ENCODE results near the gene MRPL50.

Gene MRPL50

DNA sequence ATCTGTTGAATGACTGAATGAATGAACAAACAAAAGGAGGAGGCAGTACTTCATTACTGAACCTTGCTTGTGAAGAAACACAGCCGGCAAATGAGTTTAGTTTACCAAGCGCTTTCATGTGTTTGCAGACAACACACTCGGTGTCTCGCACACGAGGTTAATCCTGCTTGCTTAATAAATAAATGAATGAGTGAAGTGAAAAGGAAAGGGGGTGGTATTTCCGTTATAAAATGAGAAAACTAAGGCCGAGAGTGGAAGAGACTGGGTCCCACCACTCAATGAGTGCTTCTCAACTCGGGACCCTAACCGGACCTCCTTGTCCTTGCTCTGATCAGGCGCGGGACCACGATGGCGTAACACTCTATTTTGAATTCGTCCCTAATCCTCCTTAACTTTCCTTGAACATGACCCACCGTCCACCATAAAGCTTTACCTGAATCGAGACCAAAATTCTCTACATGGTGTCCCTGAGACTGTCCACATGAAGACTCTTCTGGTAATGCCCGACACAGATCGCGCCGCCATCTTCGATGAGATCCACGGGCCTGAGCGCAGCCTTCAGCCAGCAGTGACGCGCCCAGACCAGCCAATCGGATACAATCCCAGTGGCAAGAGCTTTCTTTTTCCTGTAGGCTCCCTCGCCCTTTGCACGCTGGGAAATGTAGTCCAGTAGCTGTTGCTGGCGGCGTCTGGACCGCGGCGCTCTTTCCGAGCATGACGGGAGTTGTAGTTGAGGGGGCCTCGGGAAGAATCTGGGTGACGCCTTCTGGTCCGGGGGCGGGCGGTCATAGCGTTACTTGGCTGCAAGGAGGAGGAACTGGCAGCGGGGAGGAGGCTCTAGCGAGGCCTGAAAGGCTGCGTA lies at the start of gene MRPL50, which contains the start of gene ZNF189:
MRPL50 (minus strand) TSS at position 551 of the 862 bp plus-strand sequence; CDS start at position 525, 26 bp downstream.
ZNF189 (plus strand) TSS at position 784 of the 862 bp plus-strand sequence. CDS start 306 bp downstream, outside the sequence.
- DNase-seq (ENCODE audit: low spot score): peak; percentile 100

DNA sequence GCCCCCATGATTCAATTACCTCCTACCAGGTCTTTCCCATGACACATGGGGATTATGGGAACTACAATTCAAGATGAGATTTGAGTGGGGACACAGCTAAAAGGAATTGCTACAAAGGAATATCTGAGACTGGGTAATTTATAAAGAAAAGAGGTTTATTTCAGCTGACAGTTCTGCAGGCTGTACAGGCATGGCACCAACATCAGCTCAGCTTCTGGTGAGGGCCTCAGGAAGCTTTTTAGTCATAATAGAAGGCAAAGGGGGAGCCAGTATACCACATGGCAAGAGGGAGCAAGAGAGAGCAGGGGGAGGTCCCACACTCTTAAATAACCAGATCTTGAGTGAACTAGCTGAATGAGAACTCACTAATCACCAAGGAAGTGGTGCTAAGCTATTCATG lies 48.3 kb upstream of the MRPL50 start:
- DNase-seq (ENCODE audit: low spot score): no peak

DNA sequence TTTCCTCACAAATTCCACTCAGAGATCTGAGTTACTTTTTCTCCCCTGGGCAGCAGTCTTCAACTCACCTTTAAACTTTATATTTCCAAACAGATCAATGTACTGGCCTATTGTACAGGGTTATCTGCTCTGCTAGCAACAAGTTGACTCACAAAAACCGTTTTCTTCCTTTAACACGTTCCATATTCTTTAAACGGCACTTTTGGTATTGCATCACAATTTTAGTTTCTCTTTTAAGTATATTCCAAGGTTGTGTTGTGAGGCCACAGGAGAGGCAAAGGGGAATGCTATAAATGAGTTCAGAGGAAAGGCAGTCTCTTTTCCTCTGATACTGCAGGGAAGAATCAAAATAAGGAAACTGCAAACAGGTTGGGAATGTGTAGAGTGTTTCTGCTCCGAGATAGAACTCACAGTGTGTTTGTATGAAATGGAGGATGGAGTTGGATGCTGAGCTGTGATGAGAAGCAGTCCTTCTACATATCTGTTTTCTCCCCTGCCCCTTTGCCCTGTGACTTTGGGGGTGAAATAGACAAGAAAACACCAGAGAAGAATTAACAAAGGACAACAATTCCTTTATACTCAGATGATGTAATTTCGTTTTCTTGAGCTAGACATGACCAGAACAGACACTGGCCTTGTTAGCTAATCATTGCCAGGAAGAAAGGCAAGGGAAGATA lies 47.1 kb upstream of the MRPL50 start:
- DNase-seq (ENCODE audit: low spot score): peak; percentile 42

DNA sequence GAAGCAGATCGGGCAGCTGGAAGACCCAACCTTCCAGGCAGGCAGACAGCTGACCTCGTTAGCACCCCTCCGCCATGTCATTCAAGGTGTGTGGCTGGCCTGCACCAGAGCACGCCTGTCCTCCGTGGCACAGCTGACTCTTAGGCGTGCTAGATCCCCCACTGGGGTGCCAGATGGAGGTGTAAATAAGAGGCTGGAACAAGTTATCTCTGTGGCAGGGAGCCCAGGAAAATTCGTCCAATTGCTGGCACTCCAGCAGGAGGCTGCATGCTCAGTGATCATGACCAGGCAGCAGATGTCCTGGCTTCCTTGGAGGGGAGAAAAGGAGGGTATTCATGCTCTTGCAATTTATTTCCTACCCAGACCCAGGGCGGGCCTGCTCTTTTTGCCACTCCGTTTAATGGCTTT lies 45.0 kb upstream of the MRPL50 start:
- no peak for DNase-seq (ENCODE audit: low spot score)

DNA sequence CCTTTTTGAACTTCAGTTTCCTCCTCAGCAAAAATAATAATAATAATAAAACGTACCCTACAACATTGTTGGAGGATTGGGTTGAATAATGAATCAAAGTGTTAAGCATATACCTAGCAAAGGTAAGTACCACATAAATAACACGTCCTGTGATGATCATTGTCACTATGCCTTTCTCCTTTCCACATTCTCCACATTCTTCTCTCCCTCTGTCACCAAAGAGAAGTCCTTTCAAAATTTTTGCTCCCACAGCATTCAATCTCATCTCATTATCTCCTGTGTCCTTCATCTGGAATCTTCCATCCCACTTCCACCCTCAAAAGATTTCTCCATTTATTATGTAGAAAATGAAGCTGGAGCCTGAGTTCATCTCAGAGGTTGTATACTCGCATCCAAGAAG lies 44.3 kb upstream of the MRPL50 start:
- DNase-seq (ENCODE audit: low spot score): no peak

DNA sequence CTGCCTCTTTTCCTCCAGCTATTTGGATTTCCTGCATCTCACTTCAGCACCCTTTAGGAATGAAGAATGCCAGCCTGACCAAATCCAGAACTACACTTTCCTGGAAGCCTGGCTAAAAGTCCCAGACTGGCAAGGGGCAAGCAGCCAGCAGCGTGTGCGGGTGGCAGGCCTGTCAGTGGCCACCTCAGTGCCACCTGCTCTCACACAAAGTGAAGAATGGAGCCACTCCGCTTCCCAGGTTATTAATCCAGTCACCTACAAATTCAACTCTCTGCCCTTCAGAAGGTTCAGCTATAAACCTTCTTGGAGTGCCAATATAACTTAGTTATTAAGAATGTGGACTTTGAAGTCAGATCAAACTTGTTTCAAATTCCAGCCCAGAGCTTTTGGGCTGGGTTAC lies 43.9 kb upstream of the MRPL50 start:
- no peak for DNase-seq (ENCODE audit: low spot score)

DNA sequence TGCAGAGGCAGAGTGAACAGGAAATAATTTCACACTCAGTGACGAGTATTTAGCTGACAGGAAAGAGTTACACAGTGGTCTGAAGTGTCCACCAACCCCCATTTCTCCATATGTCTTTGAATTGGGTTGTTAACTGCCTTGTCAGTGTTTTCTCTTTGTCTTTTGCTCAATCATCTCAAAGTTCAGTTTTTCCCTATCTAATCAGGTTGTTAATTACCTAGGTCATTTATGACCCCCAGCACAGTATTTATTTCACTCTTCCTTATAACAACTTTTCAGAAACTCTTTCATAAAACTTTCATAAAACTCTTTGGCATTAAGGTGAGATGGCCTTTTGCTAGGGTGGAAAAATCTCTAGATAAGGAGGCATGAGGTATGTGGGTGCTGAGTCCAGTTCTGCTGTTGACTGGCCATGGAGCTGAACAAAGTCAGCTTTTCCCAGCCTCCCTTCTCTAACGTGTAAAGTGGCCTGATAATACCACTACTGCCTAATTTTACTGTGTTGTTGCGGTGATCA lies 42.4 kb upstream of the MRPL50 start:
- DNase-seq (ENCODE audit: low spot score): no peak

DNA sequence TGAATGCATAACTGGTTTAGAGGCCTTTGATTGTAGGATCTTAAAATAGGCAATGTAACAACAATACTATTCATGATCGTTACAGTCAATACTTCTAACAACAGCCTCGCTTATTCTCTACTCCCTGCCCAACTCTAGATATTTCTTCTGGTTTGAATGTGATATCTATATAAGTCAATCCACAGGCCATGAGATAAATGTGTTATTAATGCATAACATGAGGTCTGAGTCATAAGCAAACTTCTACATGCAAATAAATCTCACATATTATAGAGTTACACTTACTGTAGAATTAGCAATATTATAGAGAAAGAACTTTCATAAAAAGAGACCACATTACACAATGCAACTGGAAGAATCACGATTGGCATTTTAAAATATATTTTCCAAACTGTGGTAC lies 40.1 kb upstream of the MRPL50 start:
- DNase-seq (ENCODE audit: low spot score): no peak

DNA sequence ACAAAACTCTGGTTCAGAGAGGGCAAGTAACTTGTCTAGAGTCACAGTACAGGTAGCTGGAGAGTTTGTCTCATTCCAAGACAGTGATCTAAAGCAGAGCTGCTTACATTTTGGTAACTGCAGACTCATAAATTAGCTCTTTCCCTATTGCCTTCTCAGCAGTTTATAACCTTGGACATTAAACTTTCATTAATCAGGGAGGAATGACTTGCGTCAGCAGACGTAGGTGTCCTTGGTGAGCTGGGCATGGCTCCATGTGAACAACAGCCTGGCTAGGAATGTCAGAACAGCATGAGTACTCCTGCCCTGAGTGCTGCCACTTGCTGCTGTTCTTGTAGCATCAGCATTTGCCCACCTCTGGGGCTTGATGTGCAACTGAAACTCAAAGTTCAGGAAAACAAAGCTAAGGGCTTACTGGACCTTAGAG lies 39.4 kb upstream of the MRPL50 start:
- no peak for DNase-seq (ENCODE audit: low spot score)

DNA sequence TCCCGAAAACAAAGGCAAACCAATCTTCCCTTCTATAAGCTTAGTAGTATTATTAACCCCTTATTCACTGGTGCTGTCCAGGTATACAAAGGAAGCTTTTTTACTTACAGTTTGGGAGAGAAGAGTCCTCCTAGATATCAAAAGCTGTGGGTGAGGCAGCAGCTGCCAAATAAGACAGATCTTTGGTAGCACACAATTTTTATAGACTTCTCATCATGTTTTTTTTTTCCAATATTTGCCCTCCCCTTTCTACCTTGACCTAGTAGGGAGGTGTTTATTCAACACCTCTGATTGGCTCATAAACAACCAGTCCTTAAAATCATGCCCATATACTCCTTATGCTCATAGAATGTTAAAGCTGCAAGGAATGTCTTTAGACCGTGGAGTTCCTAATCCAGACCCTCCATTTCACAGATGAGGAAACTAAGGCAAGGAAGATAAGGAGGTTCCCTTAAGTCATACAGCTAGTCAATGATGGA lies 37.2 kb upstream of the MRPL50 start, which contains the start of gene ALDOB:
ALDOB (minus strand) TSS at position 174 of the 479 bp plus-strand sequence. CDS start 4,887 bp downstream, outside the sequence.
- no peak for DNase-seq (ENCODE audit: low spot score)

DNA sequence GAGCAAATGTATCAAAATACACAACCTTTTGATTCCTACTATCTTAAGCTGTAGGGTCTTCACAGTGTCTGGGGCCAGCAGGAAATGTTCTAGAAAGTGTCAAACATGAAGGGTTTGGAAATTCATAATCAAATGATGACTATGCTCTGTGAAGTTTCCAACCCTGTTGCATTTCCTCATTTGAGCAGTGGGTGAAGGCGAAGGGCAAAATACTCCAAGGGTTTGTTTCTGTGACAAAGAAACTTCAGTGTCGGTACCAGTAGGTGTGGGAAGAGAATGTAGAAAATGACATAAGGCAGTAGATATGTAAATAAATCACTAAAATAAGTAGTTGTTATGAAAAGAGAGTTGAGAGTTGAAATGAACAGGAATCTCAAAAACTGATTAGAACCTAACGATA lies 36.6 kb upstream of the MRPL50 start:
- no peak for DNase-seq (ENCODE audit: low spot score)

DNA sequence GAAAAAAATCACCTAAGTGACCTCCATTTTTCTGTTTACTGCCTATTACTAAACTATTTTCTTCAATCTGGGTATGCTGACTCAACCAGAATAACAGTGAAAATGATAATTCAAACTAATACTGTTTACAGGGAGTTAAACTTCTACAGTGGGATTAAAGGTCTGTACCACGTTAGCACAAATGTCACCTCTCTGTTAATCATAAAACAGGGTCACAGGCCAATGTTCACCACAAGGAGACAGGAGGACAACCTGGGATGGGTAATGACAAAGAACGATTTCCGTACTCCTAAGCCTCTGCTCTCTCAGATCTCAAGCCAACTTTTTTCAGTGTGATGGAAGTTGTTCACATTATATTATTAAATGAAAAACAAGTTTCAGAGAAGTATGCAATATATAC lies 34.8 kb upstream of the MRPL50 start:
- no peak for DNase-seq (ENCODE audit: low spot score)

DNA sequence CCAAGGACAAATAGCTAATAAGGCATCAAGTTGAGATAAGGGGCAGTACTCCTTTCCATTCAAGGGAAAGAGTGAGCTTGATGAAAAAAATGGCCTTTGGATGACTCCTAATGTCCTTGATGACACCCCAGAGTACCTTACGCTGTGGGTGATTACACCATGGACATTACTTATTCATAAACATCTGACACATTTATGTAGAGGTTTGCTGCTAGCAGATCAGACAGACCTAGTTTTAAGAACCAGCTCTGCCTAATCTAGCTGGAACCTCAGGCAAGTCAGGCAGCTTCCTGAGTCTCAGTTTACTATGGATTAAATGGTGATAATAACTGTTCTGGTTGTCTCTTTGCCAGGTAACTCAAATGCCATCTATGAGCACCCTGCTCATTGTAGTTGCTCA lies 34.3 kb upstream of the MRPL50 start:
- DNase-seq (ENCODE audit: low spot score): no peak

DNA sequence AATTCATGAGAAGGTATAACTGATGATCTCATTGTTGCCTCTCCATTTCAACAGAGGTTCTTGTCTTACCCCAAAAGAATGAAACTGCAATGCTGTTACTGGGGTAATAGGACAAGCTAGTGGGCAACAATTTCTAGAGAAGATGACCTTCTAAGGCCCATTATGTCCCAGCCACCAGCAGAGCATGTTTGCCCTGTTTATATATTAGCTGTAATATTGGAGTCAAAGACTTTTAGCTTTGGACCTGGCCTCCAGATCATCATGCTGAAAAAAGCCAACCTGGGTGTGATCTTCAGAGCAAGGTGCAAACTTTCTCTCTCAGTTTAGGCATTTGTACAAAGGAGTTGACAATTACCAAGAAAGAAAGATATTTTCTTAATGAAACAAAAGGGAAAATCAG lies 33.8 kb upstream of the MRPL50 start:
- no peak for DNase-seq (ENCODE audit: low spot score)

DNA sequence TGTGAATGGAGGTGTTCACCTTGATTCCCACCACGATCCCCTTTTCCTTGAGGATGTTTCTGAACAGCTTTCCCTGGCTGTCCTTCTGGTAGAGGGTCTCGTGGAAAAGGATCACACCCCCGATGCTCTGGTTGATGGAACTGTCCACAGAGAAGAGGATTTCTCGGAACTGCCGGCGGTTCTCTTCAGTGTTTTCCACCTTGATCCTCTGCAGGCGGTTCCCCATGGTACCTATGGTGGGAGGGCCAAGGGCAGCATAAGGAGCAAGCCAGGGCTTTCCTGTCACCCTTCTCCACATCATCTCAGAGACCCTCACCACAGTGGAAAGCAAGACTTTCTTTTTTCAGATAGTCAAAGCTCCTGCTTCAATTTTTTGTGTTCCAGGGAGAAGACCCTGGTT lies 31.3 kb upstream of the MRPL50 start:
- DNase-seq (ENCODE audit: low spot score): no peak

DNA sequence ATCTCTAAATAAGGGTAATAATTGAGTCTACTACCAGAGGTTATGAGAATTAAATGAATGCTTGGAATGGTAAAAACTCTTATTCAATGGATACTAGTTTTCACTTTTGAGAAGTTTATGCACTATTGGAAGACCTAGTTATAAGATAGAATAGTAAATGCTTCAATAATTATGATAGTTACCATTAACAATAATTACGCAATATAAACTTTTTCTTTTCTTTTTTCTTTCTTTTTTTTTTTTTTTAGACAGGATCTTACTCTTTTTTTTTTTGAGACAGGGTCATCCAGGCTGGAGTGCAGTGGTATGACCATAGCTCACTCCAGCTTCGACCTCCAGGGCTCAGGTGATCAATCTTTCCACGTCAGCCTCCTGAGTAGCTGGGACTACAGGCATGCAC lies 30.5 kb upstream of the MRPL50 start:
- no peak for DNase-seq (ENCODE audit: low spot score)

DNA sequence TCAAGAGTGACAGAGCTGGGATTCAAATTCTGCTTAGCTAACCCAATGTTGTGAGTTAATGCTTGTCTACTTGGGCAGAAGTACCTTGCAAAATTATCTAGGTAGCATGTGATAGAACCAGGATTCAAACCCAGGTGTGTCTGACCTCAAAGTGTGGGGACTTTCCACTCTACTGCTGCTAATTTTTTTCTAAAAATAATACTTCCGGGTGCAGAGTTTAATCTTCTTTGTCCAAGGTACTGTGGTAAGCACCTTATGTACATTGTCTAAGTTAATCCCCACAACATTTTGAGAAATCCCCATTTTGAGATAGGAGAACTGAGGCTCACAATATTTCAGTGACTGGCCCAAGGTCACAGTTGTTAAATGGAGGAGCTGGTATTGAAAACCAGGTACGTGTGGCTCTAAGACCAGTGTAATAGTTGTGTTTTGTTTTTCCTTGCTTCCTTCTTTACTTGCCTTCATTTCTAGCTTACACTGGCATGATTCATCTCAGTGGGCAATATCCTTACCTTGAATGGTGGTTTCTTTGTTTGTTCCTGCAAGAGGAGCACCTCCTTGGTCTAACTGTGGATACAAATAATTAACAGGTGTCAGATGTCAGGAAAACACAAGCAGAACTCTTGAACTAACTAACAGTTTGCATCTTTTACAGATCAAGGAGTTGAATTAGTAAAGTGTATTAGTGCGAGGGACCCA lies 29.7 kb upstream of the MRPL50 start:
- DNase-seq (ENCODE audit: low spot score): no peak

DNA sequence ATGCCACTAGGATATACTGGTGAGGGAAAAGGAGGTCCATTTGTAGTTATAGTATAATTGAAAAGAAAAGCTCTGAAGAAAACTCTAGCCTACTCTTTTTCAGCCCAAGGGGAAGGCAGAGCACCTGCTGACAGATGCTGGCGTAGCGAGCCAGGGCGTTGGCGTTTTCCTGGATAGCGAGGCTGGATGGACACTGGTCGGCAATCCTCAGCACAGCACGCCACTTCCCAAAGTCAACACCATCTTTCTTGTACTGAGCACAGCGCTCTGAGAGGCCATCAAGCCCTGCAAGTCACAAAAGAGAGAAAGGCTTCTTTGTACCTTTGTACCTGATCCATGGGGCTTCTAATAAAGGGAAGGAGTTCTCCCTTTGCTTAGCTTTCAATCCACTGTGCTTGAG lies 28.9 kb upstream of the MRPL50 start:
- DNase-seq (ENCODE audit: low spot score): no peak

DNA sequence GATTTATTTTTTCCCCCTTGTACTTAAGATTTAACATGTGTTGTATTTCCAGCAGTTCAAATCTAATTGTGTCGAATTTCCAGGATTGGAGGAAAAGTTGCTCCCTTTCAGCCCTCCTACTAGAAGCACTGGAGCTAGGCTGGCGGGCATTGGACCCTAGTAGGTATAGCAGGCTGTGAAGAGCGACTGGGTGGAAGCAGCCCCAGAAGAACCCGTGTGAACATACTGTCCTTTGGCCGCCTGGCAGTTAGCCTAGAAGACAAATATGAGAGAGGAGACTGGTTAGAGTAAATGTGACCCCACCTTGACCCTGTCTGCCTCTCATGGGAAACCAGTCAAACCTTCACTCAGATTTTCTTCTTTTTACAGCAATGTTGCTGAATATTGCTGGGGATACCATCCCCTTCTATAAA lies 23.2 kb upstream of the MRPL50 start:
- no peak for DNase-seq (ENCODE audit: low spot score)

DNA sequence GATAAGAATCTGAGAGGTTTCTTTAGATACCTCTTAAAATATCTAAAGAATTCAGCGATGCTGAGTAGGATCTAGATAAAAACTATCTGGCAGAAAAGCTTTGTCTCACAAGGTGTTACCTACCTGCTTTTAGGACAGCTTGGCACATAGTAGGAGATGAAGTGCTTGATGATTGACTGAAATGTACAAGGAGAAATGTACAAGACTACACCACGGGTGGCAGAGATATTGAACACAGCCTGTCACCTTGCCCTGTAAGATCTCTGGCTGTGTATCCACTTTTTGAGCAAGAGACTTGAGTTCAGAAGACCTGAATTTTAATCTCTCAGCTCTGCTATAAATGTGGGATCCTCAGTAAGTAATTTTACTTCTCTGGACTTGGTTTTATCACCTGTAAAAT lies 21.4 kb upstream of the MRPL50 start:
- DNase-seq (ENCODE audit: low spot score): no peak

DNA sequence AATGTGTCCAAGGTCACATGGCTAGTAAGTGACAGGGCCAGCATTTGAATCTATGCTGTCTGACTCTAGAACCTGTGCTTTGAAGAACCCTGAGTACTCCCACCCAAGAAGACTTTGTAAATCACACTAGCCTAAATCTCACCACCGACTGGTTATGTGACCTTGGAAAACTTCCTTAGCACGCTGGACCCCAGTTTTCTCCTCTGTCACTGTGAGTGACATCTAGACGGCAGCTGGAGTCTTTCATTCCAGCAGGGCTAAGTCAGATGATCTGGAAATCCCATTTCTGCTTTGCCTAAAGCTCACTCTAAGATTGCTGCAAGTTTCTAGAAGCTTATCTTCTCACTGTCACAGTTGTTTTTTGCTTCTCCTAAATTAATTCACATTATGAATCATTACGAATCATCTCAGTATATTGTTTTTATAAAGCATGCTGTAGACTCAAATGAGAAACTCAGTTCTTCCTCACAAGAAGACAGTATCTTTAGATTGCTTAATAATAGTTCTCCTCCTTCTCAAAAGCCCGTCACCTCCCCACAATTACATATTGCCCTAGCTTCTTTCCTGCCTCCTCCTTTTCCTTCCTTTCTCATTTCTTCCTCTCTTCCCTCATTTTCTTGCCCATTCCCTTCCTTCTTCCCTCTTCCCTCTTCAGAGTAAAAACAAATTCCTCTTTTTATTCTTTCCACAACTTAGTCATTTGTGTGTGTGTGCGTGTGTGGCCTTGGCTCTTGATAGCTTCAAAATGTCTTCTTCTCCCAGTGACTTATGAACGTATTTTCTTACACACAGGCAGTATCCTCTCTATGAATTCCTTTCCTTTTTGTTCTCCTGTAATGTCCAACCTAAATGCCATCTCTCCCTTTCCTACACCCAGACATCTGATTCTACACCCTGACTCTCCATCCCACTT lies 20.4 kb upstream of the MRPL50 start:
- DNase-seq (ENCODE audit: low spot score): no peak
